ENCODE results near the gene GPC1. TPM values are rescaled to one million over a fixed set of nuclear protein-coding genes. Genes with fewer than 3 reads are reported as not detected.

The GPC1 gene
- total and polyA plus RNA-seq, 2 of the 4 experiments (the other 2 are of a cell fraction), result 16.0 to 211 TPM

DNA sequence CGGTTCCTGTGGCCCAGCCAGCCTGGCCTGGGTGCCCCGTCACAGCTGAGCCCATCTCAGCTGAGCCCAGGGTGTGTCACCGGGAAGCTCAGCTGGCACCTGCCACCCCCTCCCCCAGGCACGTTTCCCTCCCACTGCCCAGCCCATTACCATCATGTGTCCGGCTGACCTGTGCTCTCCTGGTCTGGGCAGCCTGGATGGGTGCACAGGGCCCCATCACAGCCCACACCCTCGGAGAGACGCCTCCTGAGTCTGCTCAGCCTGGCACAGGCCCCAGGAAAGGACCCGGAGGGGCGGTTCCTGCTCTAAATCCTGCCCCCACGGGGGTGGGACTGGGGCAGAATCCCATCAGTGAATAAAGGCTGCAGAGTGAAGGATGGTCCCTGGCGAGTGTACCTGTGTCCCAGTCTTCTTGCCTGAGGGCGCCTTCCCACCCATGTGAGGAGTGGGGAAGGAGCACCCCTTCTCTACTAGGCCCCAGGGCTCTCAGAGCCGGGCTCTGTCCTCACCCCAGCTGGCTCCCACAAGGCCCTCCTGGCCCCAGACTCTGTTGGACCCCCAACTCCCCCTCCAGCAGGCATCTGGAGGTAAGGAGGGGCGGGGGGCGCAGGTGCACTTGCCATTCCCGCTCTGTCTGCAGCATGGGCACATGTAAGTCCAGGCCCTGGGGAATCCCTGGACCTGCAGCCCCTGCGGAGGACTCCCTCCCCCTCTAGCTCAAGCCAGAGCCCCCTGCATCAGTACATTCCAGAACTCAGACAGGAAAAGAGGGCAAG, 21.2 kb downstream of the GPC1 start (continued):
- TF ChIP-seq MXI1 (IDR thresholded peaks at IDR 0.05; ENCODE audit: borderline replicate concordance, low read depth, low read length) (no peak), RCOR1 (IDR thresholded peaks at IDR 0.05; ENCODE audit: insufficient replicate concordance, low read length) (no peak), POLR2A (IDR thresholded peaks at IDR 0.05; ENCODE audit: low read depth, low read length) (no peak), RFX5 (IDR thresholded peaks at IDR 0.05; ENCODE audit: low read depth, low read length) (no peak), BHLHE40 (IDR thresholded peaks at IDR 0.05; ENCODE audit: low read depth, low read length) (no peak), CHD1 (IDR thresholded peaks at IDR 0.05; ENCODE audit: low read depth, low read length) (no peak)
